HG02588 (cell line): ENCODE data around the gene NCK1.

Source experiments
- ATAC-seq: cut with Tn5 transposase; IDR thresholded peaks from one replicate; pipeline ENCODE4 v1.9.1; 2021; ENCODE audit warnings: mild to moderate bottlenecking, moderate library complexity; ENCODE audit not compliant: unreplicated experiment

NCK1 gene

GRCh38 chr3:136905549-136905948, 43.5 kb downstream of the NCK1 start:
- no peak for ATAC-seq

- ATAC-seq = no peak
These were observed 44.7 kb downstream of the NCK1 start for GRCh38 chr3:136906725-136907124.

- no peak for ATAC-seq
These were observed 46.3 kb downstream of the NCK1 start for GRCh38 chr3:136908297-136908696.

GRCh38 chr3:136909187-136909586, 47.2 kb downstream of the NCK1 start:
- no peak for ATAC-seq

- no peak for ATAC-seq
These were observed 48.7 kb downstream of the NCK1 start for GRCh38 chr3:136910697-136911096.

- no peak for ATAC-seq
These were observed 51.2 kb downstream of the NCK1 start for GRCh38 chr3:136913168-136913567.

- no peak for ATAC-seq
These were observed 52.7 kb downstream of the NCK1 start for GRCh38 chr3:136914739-136915138.

- no peak for ATAC-seq
These were observed 54.2 kb downstream of the NCK1 start for GRCh38 chr3:136916223-136916622.

GRCh38 chr3:136919799-136920580, 58.0 kb downstream of the NCK1 start:
- ATAC-seq = no peak

GRCh38 chr3:136920904-136921611, 59.0 kb downstream of the NCK1 start:
- no peak for ATAC-seq

- ATAC-seq = no peak
These were observed 63.6 kb downstream of the NCK1 start for GRCh38 chr3:136925425-136926190.

GRCh38 chr3:136928240-136928639, 66.2 kb downstream of the NCK1 start:
- ATAC-seq = no peak

GRCh38 chr3:136929977-136930670, 68.1 kb downstream of the NCK1 start:
- no peak for ATAC-seq

- ATAC-seq = no peak
These were observed 69.6 kb downstream of the NCK1 start for GRCh38 chr3:136931606-136932005.

- ATAC-seq = peak; percentile 58
These were observed 70.5 kb downstream of the NCK1 start for GRCh38 chr3:136932523-136932922.

GRCh38 chr3:136932978-136933772, 71.2 kb downstream of the NCK1 start:
- ATAC-seq = no peak

GRCh38 chr3:136937175-136937574, 75.2 kb downstream of the NCK1 start:
- ATAC-seq = no peak

GRCh38 chr3:136937851-136938250, 75.8 kb downstream of the NCK1 start:
- no peak for ATAC-seq

GRCh38 chr3:136938334-136938733, 76.3 kb downstream of the NCK1 start:
- ATAC-seq = no peak

- no peak for ATAC-seq
These were observed 77.5 kb downstream of the NCK1 start for GRCh38 chr3:136939489-136939888.
